Measurements from ENCODE around the gene RABAC1. TPM values are rescaled to one million over a fixed set of nuclear protein-coding genes. Genes with fewer than 3 reads are reported as not detected.

RABAC1 gene
- total and polyA plus RNA-seq, 2 of the 8 experiments (the other 6 are each of a cell fraction or from before 2014, with no cell fraction given), result 124 to 439 TPM

DNA sequence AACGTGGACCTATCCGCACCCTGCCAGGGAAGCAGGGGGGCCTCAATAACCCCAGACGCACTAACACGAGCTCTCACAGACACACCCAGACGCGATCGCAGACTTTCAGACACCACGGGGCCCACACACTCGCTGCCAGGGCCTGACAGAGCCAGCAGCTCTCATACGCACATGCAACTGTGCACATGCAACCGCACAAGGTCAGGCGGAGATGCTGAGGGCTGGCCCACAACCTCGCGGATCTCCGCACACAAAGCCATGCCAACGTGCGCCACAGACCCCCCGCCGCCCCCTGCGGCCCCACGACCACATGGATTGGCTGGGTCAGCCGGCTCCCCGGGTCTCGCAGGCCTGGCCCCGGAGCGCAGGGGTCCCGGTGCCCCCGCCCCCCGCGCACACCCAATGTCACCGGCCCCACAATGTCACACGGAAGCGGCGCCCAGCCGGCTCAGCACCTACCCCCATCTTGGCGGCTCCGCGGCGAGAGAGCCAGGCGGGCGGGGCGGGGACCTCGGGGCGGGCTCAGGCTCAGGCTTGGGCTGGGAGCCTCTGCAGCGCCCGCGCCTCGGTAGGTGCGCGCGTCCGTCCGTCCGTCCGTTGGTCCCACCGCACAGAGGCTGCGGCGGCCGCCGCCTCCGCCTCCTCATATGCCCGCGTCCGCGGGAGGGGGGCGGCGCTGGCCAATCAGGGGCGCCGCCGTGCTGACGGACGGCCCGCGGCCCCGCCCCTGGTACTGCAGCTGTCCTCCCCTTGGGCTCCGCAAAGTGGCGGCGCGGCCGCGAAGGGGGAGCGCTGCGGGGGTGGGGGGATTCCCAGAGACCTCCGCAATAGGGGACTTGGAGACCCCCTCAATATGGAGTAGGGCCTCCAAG, 34.7 kb upstream of the RABAC1 start, which contains the start of gene ATP1A3:
Gene ATP1A3, minus strand, starts transcription at position 619 of the 872 bp plus-strand sequence. Its CDS starts 154 bp downstream, at position 465.
- Histone ChIP-seq H3K27me3 (replicated peaks in 1 of 4; ENCODE audit: control insufficient read depth in 3 of 4, extremely low read depth in 1 of 4, insufficient read depth in 3 of 4, low read length in 3 of 4) (peaks cover 10 to 51% (median 45%) of the 10 kb centered on the region in 4 experiments), H3K23me2 (ENCODE audit: low read depth, low read length) (peaks cover 18% of the 10 kb centered on the region; the same call in 1 of the 2 replicates), H2BK5ac (ENCODE audit: low read depth, low read length) (peak within 1 kb of the TSS; percentile 78; the same call in 1 of the 2 replicates), H3K56ac (replicated peaks; ENCODE audit: insufficient read length, low read depth, low read length) (no peak within 1 kb of the TSS), H3K27ac (ENCODE audit: low read depth, low read length) (no peak within 1 kb of the TSS), H3K79me1 (ENCODE audit: low read depth, low read length) (no peaks in the 10 kb centered on the region), H2AK5ac (ENCODE audit: low read depth, low read length) (0 out of 2 replicates have a peak within 1 kb of the TSS, but pooled peaks have one; percentile 87), H3K23ac (ENCODE audit: insufficient read length) (no peak within 1 kb of the TSS), H3K4ac (replicated peaks; ENCODE audit: insufficient read length, low read depth, low read length) (no peak within 1 kb of the TSS), H3K9ac (replicated peaks in 1 of 4; ENCODE audit: extremely low read depth in 1 of 4, low read depth in 3 of 4, low read length in 3 of 4) (peak within 1 kb of the TSS in 1 of 4 experiments; percentile 44; a peak in 1 of 7 replicates), H3K18ac (ENCODE audit: extremely low read depth, low read length) (peak within 1 kb of the TSS; percentile 63; the same call in 1 of the 2 replicates), H3K4me3 (ENCODE audit: extremely low read depth in 1 of 4, insufficient read depth in 2 of 4, low read depth in 3 of 4, low read length in 4 of 4) (peak within 1 kb of the TSS; percentile 55 to 85 (median 60)), H4K8ac (ENCODE audit: extremely low read depth, insufficient read depth, low read length) (no peak within 1 kb of the TSS), H3K4me1 (replicated peaks in 1 of 4; ENCODE audit: control insufficient read depth in 3 of 4, insufficient read depth in 4 of 4, low read length in 3 of 4) (peaks cover 0 to 17% (median 10%) of the 10 kb centered on the region in 4 experiments; a peak in 6 of 7 replicates), H3K4me2 (ENCODE audit: insufficient read depth in 1 of 2, low read depth in 2 of 2, low read length in 2 of 2) (peak within 1 kb of the TSS; percentile 88 to 99), H2BK15ac (ENCODE audit: low read length) (peak within 1 kb of the TSS; percentile 53; the same call in 1 of the 2 replicates), H3K9me3 (ENCODE audit: insufficient read depth in 2 of 2, low read depth in 1 of 2, low read length in 1 of 2) (no peaks in the 10 kb centered on the region), H4K20me1 (replicated peaks in 1 of 2; ENCODE audit: control insufficient read depth in 1 of 2, insufficient read depth in 2 of 2, low read length in 2 of 2) (peaks cover 6 to 21% of the 10 kb centered on the region in 2 experiments), H2BK20ac (ENCODE audit: low read length) (no peak within 1 kb of the TSS), H2BK120ac (replicated peaks; ENCODE audit: low read depth, low read length) (no peak within 1 kb of the TSS), H3K14ac (ENCODE audit: insufficient read length) (no peak within 1 kb of the TSS), H4K5ac (ENCODE audit: insufficient read length, low read depth, low read length) (no peak within 1 kb of the TSS), H4K91ac (replicated peaks; ENCODE audit: insufficient read length, low read length) (peak within 1 kb of the TSS; percentile 64), H2BK12ac (ENCODE audit: low read depth, low read length) (peak within 1 kb of the TSS; percentile 88; the same call in 1 of the 2 replicates), H3K36me3 (ENCODE audit: control insufficient read depth in 2 of 4, insufficient read depth in 4 of 4, low read length in 3 of 4) (no peaks in the 10 kb centered on the region), H3K79me2 (ENCODE audit: control insufficient read depth in 1 of 2, insufficient read depth in 2 of 2, low read length in 2 of 2) (no peaks in the 10 kb centered on the region), H2AFZ (ENCODE audit: low read length) (no peak within 1 kb of the TSS; the same call in 1 of the 2 replicates)
- DNase-seq (ENCODE audit: low read depth in 1 of 2, low spot score in 2 of 2), result peak in 1 of 2 experiments; percentile 88
- CTCF ChIA-PET (ENCODE audit: partially characterized antibody), result interaction anchor here (0.7 to 1.1 kb wide), 2 partner anchors 37 to 103 kb away, joined by 4 to 5 read pairs; no protein-coding TSS in a partner anchor
- 8% methylated on average over 23 of the region's 84 CpGs; no CpG with 5 or more reads in 1 of the 2 experiments for WGBS, 2 experiments (ENCODE audit: extremely low coverage in 1 of 2, insufficient coverage in 1 of 2, insufficient read length in 1 of 2, insufficient replicate concordance in 2 of 2, low coverage in 1 of 2, low lambda C conversion rate in 2 of 2, missing lambda C conversion rate in 1 of 2)
- no peak for FAIRE-seq
- POLR2A ChIA-PET (ENCODE audit: partially characterized antibody), result interaction anchor here (0.8 to 1.5 kb wide), 2 partner anchors 13 to 35 kb away, joined by 3 to 4 read pairs; no protein-coding TSS in a partner anchor
- TF ChIP-seq TBP (IDR thresholded peaks at IDR 0.05; ENCODE audit: low read depth, low read length), result peak; percentile 61; the same call in 1 of the 2 replicates
- TF ChIP-seq YY1 (IDR thresholded peaks at IDR 0.05; ENCODE audit: low read depth, low read length), result peak; percentile 6; the same call in 1 of the 2 replicates
- no peak for TF ChIP-seq GABPA (IDR thresholded peaks at IDR 0.05; ENCODE audit: borderline replicate concordance, insufficient read depth, low read length)
- no peak for TF ChIP-seq POU5F1 (IDR thresholded peaks at IDR 0.05; ENCODE audit: low read depth, low read length)
- no peak for TF ChIP-seq PHF8 (conservative IDR thresholded peaks at IDR 0.05; ENCODE audit: low read depth, low read length)
- TF ChIP-seq TEAD4 (IDR thresholded peaks at IDR 0.05; ENCODE audit: low read depth, low read length), result no peak
- no peak for TF ChIP-seq RXRA (IDR thresholded peaks at IDR 0.05; ENCODE audit: insufficient read depth, low read depth, low read length)
- no peak for TF ChIP-seq CHD1 (IDR thresholded peaks at IDR 0.05; ENCODE audit: low read depth, low read length)
- TF ChIP-seq KDM4A (IDR thresholded peaks at IDR 0.05; ENCODE audit: low read depth, low read length, severe bottlenecking), result peak; percentile 65
- TF ChIP-seq RAD21 (IDR thresholded peaks at IDR 0.05 in 1 of 2, conservative IDR thresholded peaks at IDR 0.05 in 1 of 2; ENCODE audit: low read depth in 2 of 2, low read length in 2 of 2), result no peak

Data from H1 (cell line).